Limb (tissue), 2 donors: ENCODE data around the gene LARP1.
A peak's percentile ranks its signal among the peaks of the same experiment; 100 is the strongest.
"Not testable (repeated sequence)": the region's sequence is repeated elsewhere in the genome, so short reads cannot be mapped to it uniquely, and the experiment has no call there.

Experiments
- DNase-seq, 2 donors: peaks; one replicate each; pipeline ENCODE4 v3.0.0-alpha.2; 2016; ENCODE audit errors: extremely low spot score in 2 of 2

LARP1 gene

DNA sequence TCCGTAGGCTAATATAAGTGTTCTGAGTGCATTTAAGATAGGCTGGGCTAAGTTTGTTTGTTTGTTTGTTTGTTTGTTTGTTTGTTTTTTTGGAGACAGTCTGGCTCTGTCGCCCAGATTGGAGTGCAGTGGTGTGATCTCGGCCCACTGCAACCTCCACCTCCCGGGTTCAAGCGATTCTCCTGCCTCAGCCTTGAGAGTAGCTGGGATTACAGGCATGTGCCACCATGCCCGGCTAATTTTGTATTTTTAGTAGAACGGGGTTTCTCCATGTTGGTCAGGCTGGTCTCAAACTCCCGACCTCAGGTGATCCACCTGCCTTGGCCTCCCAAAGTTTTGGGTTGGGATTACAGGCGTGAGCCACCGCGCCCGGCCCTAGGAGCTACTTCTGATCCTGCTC lies 4.7 kb downstream of the LARP1 start:
- not testable (repeated sequence) for DNase-seq

- no peak for DNase-seq
These were observed 6.0 kb downstream of the LARP1 start for GRCh38 chr5:154761046-154761736.

GRCh38 chr5:154762261-154762660 lies 7.1 kb downstream of the LARP1 start:
- DNase-seq = no peak

DNA sequence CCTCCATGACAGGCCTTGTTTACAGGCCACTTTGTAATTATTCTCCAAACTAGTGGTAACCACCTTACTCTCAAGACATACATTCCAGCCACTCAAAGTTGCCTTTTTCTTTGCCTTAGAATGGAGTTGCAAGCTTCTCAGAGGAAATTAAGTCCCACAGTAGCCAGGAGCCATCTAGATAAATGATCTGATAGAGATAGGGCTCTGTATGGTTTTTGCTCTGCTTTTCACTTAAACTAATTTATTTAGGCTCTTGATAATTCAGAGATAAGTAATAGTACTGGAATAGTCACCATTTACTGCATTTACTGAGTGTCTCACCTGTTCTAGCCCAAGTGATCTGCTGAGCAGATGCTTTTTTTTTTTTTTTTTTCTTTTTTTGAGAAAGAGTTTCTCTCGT lies 7.5 kb downstream of the LARP1 start:
- no peak for DNase-seq

DNA sequence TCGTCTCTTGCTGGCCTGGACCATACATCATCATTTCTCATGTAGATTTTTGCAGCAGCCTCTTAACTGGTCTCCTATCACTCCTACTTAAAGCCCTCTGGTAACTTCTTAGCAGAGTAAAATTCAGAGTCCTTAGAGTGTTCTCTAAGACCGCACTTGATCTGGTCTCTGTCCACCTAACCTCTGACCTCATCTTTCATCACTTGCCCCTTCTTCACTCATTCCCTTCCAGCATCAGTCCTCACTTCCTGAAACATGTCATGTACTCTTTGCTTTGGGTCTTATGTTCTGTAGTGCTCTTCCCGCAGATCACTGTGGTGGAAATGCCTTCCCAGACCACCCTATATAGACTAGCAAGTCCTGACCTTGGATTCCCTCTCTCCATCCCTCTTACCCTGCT lies 9.8 kb downstream of the LARP1 start:
- no peak for DNase-seq

DNA sequence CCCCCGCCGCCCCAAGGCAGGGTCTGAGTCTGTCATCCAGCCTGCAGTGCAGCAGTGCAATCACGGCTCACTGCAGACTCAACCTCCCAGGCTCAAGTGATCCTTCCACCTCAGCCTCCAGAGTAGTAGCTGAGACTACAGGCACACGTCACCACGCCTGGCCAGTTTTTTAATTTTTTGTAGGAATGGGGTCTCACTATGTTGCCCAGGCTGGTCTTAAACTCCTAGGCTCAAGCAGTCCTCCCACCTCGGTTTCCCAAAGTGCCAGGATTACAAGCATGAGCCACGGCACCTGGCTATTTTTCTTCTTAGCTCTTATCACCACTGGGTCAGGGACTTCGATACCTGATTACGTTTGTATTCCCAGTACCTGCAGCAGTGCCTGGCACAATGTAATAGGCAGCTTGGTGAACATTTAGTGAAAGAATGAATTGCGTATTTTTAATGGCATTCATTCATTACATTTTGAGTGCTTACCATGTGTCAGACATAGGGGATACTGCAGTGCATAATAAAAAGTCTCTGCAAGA lies 10.3 kb downstream of the LARP1 start:
- DNase-seq = no peak

- DNase-seq = no peak
These were observed 11.5 kb downstream of the LARP1 start for GRCh38 chr5:154766558-154767281.

DNA sequence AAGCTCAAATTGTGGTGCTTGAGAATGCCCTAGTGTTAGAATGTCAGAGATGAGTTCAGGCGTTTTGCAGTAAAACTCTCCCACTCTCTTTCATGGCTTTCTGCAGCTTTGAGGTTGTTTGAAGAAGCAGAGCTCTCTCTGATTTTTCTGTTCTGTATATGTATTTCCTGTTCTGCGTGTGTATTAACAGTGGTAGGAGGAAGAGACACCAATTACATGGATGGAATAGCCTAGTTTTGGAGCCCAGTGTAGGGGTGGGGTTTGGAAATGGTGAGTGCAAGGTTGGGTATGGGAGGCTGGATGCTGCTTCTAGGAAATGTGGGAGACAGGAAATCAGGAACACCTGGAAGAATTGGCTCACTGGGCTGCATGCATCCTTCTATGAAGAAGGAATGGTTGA lies 12.4 kb downstream of the LARP1 start:
- DNase-seq = no peak

DNA sequence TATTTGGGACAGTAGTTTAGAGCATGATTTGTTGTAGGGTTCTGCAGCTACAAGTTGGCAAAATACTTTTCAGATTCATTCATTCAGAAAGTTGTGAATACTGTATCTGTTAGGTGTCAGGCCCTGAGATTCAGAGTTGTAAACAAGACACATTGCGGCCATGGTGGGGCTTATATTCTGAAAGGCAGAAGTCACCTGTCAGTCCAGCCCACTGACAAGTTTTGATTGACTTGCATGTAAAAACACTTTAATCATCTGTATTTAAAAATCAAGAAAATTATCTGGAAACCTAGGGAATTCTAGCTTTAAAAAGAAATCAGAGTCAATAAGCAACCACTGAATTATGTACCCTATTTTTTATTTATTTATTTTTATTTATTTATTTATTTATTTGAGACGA lies 13.0 kb downstream of the LARP1 start:
- no peak for DNase-seq

DNA sequence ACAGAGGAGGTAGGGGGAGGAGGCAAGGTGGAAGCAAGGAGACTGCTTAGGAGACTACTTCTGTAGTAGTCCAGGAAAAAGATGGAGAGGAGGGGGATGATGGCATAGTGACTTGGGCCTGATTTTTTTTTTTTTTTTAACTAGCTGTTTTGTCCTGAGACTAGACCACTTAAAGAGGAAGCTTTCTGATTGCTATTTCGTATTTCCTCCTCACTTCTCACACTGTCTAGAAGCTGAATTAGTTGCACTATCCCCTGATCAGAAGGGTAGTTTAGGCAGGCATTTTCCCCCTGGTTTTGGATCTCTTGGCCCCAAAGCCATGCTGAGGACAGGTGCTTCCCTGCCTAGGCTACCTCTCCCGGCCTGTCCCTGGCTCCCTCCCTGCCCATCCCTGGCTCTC lies 14.9 kb downstream of the LARP1 start:
- DNase-seq = no peak

- peak; percentile 45 for DNase-seq
These were observed 16.3 kb downstream of the LARP1 start for GRCh38 chr5:154771383-154771901.

DNA sequence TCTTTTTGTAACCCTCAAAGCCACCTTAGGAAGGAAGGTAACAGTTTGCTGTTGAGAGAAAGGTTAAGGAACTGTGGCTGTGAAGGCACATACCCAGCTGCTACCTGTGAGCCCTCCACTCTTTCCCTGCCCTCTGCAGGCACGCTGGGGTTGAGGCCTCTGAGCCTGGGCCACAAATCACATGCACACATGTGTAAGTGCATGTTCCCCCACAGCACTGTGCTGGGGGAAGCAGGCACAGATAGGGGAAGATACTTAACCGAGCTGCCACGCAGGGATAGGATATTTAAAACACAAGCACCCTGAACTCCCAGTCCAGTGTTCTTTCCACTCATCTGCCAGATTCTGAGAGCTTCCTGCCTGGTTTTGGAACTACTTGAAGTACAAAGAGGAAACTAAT lies 18.1 kb downstream of the LARP1 start:
- DNase-seq = no peak

- DNase-seq = no peak
These were observed 21.0 kb downstream of the LARP1 start for GRCh38 chr5:154776167-154776566.

GRCh38 chr5:154778534-154778933 lies 23.4 kb downstream of the LARP1 start:
- no peak for DNase-seq

DNA sequence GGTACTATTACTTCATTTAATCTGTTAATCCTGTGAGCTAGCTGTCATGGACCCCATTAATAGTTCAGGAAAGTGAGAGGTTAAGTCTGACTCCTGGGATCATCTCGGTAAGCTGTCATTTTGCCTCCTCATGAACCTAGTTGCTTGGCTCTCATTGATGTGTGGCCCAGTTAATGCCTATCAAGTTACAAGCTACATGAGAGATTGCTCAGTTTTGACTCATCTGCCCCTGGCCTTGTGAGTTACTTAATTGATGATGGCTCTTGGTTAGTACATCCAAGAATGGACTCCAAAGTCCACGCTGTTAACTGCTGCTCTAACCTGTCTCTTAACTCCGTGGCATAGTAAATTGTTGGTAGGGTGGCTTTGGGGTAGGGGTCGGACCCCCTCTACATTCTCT lies 23.9 kb downstream of the LARP1 start:
- DNase-seq = no peak

DNA sequence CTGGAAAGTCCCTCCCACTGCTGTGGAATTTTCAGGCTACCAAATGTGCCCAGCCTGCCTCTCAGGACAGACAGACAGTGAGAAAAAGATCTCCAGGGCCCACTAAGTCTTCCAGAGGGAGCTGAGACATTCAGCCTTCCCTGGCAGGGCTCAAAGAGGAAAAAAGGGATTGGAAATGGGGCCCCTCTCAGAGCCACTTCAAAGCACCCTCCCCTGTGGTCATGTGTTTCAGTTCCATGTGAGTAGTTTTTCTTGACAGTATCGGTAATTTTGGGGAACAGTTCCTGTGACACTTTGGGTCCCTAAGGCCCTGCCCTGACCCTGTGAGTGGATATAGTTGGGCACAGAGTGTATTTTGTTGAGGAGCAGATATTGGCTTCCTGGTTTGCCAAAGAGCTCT lies 25.0 kb downstream of the LARP1 start:
- no peak for DNase-seq

GRCh38 chr5:154782326-154782725 lies 27.1 kb downstream of the LARP1 start:
- DNase-seq = no peak

DNA sequence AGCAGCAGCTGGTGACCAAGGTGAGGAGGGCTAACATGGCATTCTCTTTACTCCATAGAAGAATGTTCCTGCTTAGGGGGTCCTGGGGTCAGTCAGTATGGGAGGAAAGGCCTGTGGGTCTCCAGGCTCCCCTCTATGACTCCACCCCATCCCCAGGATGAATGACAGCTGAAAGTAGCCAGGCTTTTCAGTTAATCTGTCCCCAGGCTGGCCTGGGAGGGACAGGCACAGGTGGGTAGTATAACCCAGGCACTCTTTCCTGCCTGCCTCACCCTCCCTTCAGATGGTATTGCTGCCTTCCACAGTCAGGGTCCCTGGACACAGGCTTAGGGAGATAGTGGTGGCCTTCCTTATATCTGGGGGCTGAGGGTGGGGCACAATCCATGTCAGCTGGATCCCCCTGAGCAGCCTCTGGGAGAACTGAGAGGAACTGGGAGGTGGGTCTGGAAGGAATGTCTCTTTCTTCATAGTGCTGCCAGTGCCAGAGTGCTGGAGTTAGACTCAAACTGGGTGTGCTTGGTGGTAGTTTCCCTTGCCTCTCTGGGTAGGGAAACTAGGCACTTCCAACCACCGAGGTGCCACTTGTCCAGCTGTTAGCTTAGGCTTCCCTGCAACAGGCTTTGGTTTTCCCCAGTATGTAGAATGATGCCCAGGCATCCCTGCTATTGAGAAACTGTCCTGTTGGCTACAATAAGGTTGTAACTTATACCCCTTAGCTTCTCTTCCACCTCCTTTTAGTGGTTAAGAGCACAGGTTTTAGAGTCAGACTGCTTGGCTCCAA lies 27.8 kb downstream of the LARP1 start:
- no peak for DNase-seq

GRCh38 chr5:154783774-154784460 lies 28.7 kb downstream of the LARP1 start:
- no peak for DNase-seq

DNA sequence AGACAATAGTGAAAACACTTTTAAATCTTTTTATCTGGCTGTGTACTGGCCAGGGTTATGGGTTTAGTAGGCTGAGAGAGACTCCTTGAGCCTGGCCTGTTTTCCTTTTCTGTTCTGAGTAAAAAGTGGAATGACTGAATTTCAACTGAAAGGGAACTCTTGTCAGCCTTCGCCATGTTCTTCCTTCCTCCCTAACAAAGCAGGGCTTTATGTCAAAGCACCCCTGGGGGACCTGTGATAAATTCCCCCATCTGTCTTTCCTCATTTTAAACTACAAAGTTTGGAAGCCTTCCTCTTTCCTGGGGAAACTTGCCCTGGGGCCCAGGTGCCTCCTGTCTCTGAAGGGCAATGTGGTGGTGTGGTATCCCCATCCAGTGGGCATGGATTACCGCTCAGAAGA lies 29.7 kb downstream of the LARP1 start:
- DNase-seq = no peak

- no peak for DNase-seq
These were observed 31.2 kb downstream of the LARP1 start for GRCh38 chr5:154786414-154786813.
